Fibroblast of villous mesenchyme (primary cell): ENCODE data around the gene C4orf36. TPM values are rescaled to one million over a fixed set of nuclear protein-coding genes. Genes with fewer than 3 reads are reported as not detected.

Experiments used
- DNase-seq: peaks from one replicate; pipeline ENCODE4 v3.0.0-alpha.2; 2010; ENCODE audit warnings: low read depth
- H3K4me3 ChIP-seq: 2 replicates; pipeline ENCODE4 v1.5.1; 2011; ENCODE audit warnings: low read depth, mild to moderate bottlenecking, low read length
- total RNA-seq: library from RNA; depleted of rRNA; stranded (reverse); fragments of >200 nt; gene quantifications from 2 replicates; pipeline ENCODE4 v1.2.3, GENCODE V29; 2012
- TF ChIP-seq, protein P1 (sequence below): IDR thresholded peaks from 2 replicates; pipeline ENCODE4 v1.5.1; 2012; ENCODE audit warnings: low read depth, mild to moderate bottlenecking, low read length; ENCODE audit not compliant: insufficient read depth

Gene C4orf36
- total RNA-seq, 1 donor: 1.3 TPM

DNA sequence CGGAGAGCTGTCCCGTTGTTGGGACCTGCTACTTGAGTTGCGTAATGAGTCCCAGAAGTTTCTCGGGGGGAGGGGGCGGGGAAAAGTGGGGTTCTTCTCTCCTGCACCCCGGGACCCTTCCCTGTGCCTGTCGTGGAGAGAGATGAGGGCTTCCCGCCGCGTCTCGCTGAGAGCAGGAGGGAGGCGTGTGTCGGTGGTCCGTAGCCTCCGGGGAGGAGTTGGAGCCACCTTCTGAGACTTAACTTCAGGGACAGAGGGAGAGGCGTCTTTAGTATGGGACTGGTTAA is 43.3 kb upstream of the C4orf36 start:
- DNase-seq: no peak
- TF ChIP-seq, protein P1, sequence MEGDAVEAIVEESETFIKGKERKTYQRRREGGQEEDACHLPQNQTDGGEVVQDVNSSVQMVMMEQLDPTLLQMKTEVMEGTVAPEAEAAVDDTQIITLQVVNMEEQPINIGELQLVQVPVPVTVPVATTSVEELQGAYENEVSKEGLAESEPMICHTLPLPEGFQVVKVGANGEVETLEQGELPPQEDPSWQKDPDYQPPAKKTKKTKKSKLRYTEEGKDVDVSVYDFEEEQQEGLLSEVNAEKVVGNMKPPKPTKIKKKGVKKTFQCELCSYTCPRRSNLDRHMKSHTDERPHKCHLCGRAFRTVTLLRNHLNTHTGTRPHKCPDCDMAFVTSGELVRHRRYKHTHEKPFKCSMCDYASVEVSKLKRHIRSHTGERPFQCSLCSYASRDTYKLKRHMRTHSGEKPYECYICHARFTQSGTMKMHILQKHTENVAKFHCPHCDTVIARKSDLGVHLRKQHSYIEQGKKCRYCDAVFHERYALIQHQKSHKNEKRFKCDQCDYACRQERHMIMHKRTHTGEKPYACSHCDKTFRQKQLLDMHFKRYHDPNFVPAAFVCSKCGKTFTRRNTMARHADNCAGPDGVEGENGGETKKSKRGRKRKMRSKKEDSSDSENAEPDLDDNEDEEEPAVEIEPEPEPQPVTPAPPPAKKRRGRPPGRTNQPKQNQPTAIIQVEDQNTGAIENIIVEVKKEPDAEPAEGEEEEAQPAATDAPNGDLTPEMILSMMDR: no peak
- peak overlapping the region; percentile 88 for H3K4me3 ChIP-seq

DNA sequence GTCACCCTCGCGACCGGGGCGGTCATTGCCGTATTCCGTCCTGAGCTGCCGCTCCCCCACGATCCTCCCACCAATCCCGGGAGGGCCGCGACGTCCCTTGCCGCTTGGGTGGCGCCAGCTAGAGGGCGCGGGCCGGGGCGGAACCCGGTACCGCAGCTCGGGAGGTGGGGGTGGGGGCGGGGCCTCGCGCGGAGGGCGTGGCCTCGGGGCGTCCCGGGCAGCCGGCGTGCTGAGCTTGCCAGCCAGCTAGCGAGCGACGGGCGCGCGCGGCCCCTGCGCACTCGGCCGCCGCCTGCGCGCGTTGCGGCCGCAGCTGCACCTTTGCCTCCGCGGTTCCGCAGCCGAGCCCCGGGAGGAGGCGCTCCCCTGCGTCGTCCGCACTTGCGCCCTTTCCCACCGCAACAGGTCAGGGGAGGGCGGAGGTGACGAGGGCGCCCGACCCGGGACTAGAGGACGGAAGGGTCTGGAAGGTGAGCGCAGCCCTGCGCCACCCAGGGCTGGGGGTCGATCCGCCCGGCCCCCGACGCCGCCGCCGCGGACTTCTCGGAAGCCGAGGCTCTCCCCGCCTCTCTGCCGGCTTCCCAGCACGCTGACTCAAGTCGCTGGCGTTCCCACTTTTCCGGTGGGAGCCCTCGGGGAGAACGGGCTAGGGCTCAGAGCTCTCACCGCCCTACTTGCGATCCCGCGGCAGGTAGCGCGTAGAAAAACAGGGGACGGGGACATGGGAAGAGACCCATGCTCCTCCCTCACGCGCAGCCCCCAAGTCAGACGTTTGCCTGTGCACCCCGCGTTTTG is 42.7 kb upstream of the C4orf36 start, which contains the start of gene AFF1:
TSS of gene AFF1 (plus strand) at position 241 of the 795 bp plus-strand sequence. CDS start 13,523 bp downstream, outside the sequence.
- peak within 1 kb of the TSS; percentile 88 for H3K4me3 ChIP-seq
- peak; percentile 89 for DNase-seq
- TF ChIP-seq, protein P1: peak; percentile 33

DNA sequence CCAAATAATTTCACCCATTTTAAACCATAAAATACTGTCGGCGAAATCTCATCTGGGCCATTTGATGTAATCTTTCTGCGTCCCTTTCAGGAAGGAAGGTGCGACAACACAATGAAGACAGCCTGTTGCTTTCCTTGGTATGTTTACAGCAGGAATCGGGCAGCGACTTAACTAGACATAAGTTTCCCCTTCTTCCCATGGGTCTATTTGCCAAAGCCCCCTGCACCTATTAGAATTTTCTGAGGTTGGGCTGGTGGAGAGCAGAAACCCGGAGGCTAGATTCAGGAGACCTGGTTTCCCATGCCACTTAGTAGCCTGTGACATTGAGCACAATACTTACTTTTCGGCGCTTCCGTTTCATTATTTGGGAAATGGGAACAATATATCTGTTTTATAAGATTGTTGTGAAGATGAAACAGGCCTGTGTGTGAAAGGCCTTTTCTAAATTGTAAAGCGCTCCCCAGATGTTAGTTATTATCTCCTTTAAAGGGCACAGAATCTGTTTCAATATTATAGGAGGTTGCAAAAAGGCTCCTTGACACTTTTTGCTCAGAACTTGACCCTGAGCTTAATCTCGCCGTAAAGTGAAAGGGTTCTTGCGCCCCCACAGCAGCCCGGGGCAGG is 42.0 kb upstream of the C4orf36 start:
- peak overlapping the region; percentile 88 for H3K4me3 ChIP-seq
- DNase-seq: no peak
- TF ChIP-seq, protein P1: no peak

DNA sequence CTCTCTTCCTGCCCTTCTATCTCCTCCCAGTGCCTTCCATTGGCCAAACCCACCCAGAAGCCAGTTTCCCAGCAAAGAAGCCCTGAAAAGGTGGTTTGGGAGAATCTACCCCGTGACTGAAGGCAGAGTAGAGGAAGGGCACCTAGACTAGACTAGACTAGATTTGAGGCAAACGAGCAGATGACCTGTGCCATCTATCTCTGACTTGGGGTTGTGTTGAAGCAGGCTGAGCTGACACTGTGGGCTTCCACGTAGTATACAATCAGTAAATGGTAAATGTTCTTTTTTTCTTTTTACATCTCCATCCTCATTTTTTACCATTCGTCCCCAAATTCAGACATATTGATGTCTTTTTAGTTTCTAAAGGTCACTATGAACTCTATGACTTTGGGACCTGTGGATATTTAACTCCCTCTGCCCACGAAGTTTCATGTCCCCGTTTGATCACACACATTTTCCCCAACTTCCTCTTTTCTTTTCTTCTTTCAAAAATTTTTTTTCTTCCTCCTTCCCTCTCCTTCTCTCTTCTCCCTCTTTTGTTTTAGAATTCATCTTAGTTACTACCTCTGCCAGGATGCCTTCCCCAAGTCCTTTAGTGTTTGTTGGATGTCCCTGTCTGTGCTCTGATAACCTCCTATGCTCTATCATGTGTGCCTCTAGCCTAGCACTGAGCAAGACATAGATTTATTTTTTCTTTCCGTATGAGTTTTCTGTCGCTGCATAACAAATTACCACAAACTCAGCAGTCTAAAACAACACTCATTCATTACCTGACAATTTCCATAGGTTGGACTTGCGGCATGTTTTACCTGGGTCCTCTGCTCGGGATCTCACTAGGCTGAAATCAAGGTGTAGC is 36.4 kb upstream of the C4orf36 start:
- no peak overlapping the region for H3K4me3 ChIP-seq
- TF ChIP-seq, protein P1: no peak
- DNase-seq: no peak

DNA sequence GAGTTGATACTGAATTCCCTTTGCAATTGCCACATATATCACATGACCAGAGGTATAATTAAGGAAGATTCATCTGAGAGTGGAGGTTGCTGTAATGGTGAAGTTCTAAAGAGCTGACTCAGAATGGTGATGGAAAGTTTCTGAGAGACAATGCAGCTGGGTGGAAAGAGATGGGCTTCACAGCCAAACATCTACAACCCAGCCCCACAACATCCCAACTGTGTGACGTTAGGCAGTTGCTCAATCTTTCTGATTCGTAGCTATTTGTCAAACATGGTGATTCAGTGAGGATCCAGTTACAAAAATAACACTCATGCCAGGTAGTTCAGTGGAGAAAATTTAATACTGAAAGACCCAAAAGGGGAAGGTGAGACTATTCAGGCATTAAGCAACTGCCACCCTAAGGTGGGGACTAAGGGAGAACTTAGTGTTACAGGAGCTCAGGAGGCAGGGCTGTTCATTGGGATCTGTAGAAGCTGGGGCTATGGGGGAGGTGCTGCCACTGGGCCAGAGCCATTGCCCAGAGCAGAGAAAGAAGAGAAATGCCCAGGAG is 35.7 kb upstream of the C4orf36 start:
- no peak overlapping the region for H3K4me3 ChIP-seq
- DNase-seq: peak; percentile 97
- TF ChIP-seq, protein P1: no peak

DNA sequence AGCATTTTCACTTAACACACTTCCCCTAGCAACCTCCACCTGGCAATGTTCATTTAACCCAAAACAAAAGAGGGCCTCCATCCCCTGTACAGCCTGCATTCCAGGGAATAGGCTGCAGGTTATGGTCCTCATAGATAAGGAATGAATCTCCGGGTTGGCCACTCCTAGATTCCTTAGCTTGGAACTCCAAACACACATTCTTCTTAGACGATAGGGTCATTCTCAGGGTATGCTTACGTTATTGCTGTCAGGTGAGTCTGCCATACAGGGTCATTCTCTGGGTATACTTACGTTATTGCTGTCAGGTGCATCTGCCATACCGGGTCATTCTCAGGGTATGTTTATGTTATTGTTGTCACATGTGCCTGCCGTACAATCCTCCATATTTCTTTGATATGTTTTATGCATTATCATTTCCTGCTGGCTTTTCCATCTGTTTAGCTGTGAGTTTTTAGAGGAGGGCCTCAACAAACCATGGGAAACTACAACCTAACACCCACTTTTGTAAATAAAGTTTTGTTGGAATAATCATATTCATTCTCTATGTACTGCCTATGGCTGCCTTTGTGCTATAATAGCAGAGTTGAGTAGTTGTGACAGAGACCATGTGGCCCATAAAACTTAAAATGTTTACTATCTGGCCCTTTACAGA is 34.3 kb upstream of the C4orf36 start:
- no peak overlapping the region for H3K4me3 ChIP-seq
- TF ChIP-seq, protein P1: no peak
- DNase-seq: no peak
